ENCODE results near the gene MAP4K2. TPM values are rescaled to one million over a fixed set of nuclear protein-coding genes. Genes with fewer than 3 reads are reported as not detected.

The MAP4K2 gene
- total and polyA plus RNA-seq, 2 of the 8 experiments (the other 6 are each of a cell fraction or from before 2014, with no cell fraction given) = 20.1 to 20.7 TPM

GRCh38 chr11:64834723-64835615 lies 32.0 kb upstream of the MAP4K2 start:
- Histone ChIP-seq H2BK120ac (replicated peaks; ENCODE audit: low read depth, low read length) (no peak overlapping the region), H3K79me2 (ENCODE audit: control insufficient read depth in 1 of 2, insufficient read depth in 2 of 2, low read length in 2 of 2) (no peaks in the 10 kb centered on the region), H2AK5ac (ENCODE audit: low read depth, low read length) (no peak overlapping the region), H3K4me3 (ENCODE audit: extremely low read depth in 1 of 4, insufficient read depth in 2 of 4, low read depth in 3 of 4, low read length in 4 of 4) (no peak overlapping the region), H3K14ac (ENCODE audit: insufficient read length) (no peak overlapping the region), H3K27ac (ENCODE audit: low read depth, low read length) (no peak overlapping the region), H3K56ac (replicated peaks; ENCODE audit: insufficient read length, low read depth, low read length) (no peak overlapping the region), H3K4me1 (replicated peaks in 1 of 4; ENCODE audit: control insufficient read depth in 3 of 4, insufficient read depth in 4 of 4, low read length in 3 of 4) (no peaks in the 10 kb centered on the region; a peak in 1 of 7 replicates), H3K36me3 (ENCODE audit: control insufficient read depth in 2 of 4, insufficient read depth in 4 of 4, low read length in 3 of 4) (peaks cover 8 to 37% (median 18%) of the 10 kb centered on the region in 4 experiments; a peak in 6 of 8 replicates), H3K9me3 (ENCODE audit: insufficient read depth in 2 of 2, low read depth in 1 of 2, low read length in 1 of 2) (no peaks in the 10 kb centered on the region), H2AFZ (ENCODE audit: low read length) (no peak overlapping the region), H3K23ac (ENCODE audit: insufficient read length) (no peak overlapping the region), H2BK12ac (ENCODE audit: low read depth, low read length) (no peak overlapping the region), H2BK15ac (ENCODE audit: low read length) (no peak overlapping the region), H2BK5ac (ENCODE audit: low read depth, low read length) (no peak overlapping the region), H4K5ac (ENCODE audit: insufficient read length, low read depth, low read length) (no peak overlapping the region), H3K18ac (ENCODE audit: extremely low read depth, low read length) (no peak overlapping the region), H3K4ac (replicated peaks; ENCODE audit: insufficient read length, low read depth, low read length) (no peak overlapping the region), H3K79me1 (ENCODE audit: low read depth, low read length) (no peaks in the 10 kb centered on the region), H4K20me1 (replicated peaks in 1 of 2; ENCODE audit: control insufficient read depth in 1 of 2, insufficient read depth in 2 of 2, low read length in 2 of 2) (peaks cover 4 to 11% of the 10 kb centered on the region in 2 experiments), H3K23me2 (ENCODE audit: low read depth, low read length) (no peaks in the 10 kb centered on the region), H2BK20ac (ENCODE audit: low read length) (no peak overlapping the region), H3K9ac (replicated peaks in 1 of 4; ENCODE audit: extremely low read depth in 1 of 4, low read depth in 3 of 4, low read length in 3 of 4) (no peak overlapping the region), H4K8ac (ENCODE audit: extremely low read depth, insufficient read depth, low read length) (no peak overlapping the region), H3K27me3 (replicated peaks in 1 of 4; ENCODE audit: control insufficient read depth in 3 of 4, extremely low read depth in 1 of 4, insufficient read depth in 3 of 4, low read length in 3 of 4) (no peaks in the 10 kb centered on the region), H3K4me2 (ENCODE audit: insufficient read depth in 1 of 2, low read depth in 2 of 2, low read length in 2 of 2) (no peak overlapping the region), H4K91ac (replicated peaks; ENCODE audit: insufficient read length, low read length) (no peak overlapping the region)
- POLR2A ChIA-PET (ENCODE audit: partially characterized antibody) = interaction anchor here (0.8 to 1.5 kb wide), 3 partner anchors 25 to 64 kb away, joined by 3 to 4 read pairs (median 3); partner anchors contain the start of gene MEN1
- WGBS, 2 experiments (ENCODE audit: extremely low coverage in 1 of 2, insufficient coverage in 1 of 2, insufficient read length in 1 of 2, insufficient replicate concordance in 2 of 2, low coverage in 1 of 2, low lambda C conversion rate in 2 of 2, missing lambda C conversion rate in 1 of 2) = 86% methylated on average over 14 of the region's 29 CpGs; no CpG with 5 or more reads in 1 of the 2 experiments
- TF ChIP-seq CHD1 (IDR thresholded peaks at IDR 0.05; ENCODE audit: low read depth, low read length) (no peak), YY1 (IDR thresholded peaks at IDR 0.05; ENCODE audit: low read depth, low read length) (no peak), RNF2 (IDR thresholded peaks at IDR 0.05; ENCODE audit: borderline replicate concordance, low read depth, low read length, missing control alignments, poor library complexity, severe bottlenecking) (no peak), BCL11A (IDR thresholded peaks at IDR 0.05; ENCODE audit: low read depth in 2 of 2, low read length in 2 of 2) (no peak), MAX (IDR thresholded peaks at IDR 0.05) (no peak)
- FAIRE-seq (no peak), DNase-seq (ENCODE audit: low read depth in 1 of 2, low spot score in 2 of 2) (no peak)
- CTCF ChIA-PET (ENCODE audit: partially characterized antibody) = interaction anchor here (0.6 to 1.9 kb wide), 10 partner anchors 12 to 445 kb away, joined by 3 to 6 read pairs (median 3); partner anchors contain the start of gene MAP4K2

Measured in H1 (cell line).